Endothelial cell (in vitro differentiated cells): ENCODE data around the gene ADARB2. TPM values are rescaled to one million over a fixed set of nuclear protein-coding genes. Genes with fewer than 3 reads are reported as not detected.
A peak's percentile ranks its signal among the peaks of the same experiment; 100 is the strongest.
"Not testable (repeated sequence)": the region's sequence is repeated elsewhere in the genome, so short reads cannot be mapped to it uniquely, and the experiment has no call there.

Experiments used
- DNase-seq: peaks from one replicate; pipeline ENCODE4 v3.0.0; 2021; ENCODE audit warnings: low spot score
- H3K27ac Mint-ChIP-seq: one replicate; pipeline ENCODE4 v1.8.0; 2021; ENCODE audit warnings: mixed read lengths, inconsistent platforms; ENCODE audit not compliant: unreplicated experiment
- H3K27me3 Mint-ChIP-seq: one replicate; pipeline ENCODE4 v1.8.0; 2021; ENCODE audit warnings: mild to moderate bottlenecking, moderate library complexity, mixed read lengths, inconsistent platforms; ENCODE audit not compliant: unreplicated experiment
- H3K36me3 Mint-ChIP-seq: one replicate; pipeline ENCODE4 v1.8.0; 2021; ENCODE audit warnings: mild to moderate bottlenecking, low read depth, mixed read lengths, inconsistent platforms; ENCODE audit not compliant: unreplicated experiment
- H3K4me1 Mint-ChIP-seq: one replicate; pipeline ENCODE4 v1.8.0; 2021; ENCODE audit warnings: mild to moderate bottlenecking, mixed read lengths, inconsistent platforms; ENCODE audit not compliant: unreplicated experiment
- H3K4me3 Mint-ChIP-seq: one replicate; pipeline ENCODE4 v1.8.0; 2021; ENCODE audit warnings: mild to moderate bottlenecking, mixed read lengths, inconsistent platforms; ENCODE audit not compliant: unreplicated experiment
- H3K9me3 Mint-ChIP-seq: one replicate; pipeline ENCODE4 v1.8.0; 2021; ENCODE audit warnings: mixed read lengths, inconsistent platforms; ENCODE audit not compliant: unreplicated experiment
- CTCF ChIP-seq: fragments of 200-600 bp; sonication (generic); IDR thresholded peaks from one replicate; pipeline ENCODE4 v1.5.0; 2021; ENCODE audit warnings: antibody characterized with exemption; ENCODE audit not compliant: unreplicated experiment
- total RNA-seq: library from RNA; stranded (reverse); fragmentation: NEBNext Ultra II Directional; extraction: Animal tissue kit (Norgen Biotek cat#: 25700); gene quantifications from one replicate; pipeline ENCODE4 v1.2.1, GENCODE V29; 2021; ENCODE audit not compliant: unreplicated experiment

ADARB2 gene
- total RNA-seq, 1 donor from 2014 or later, result 54.9 TPM

- Mint-ChIP-seq H3K9me3 (no peaks in the 10 kb centered on the region), H3K27ac (no peak overlapping the region), H3K4me3 (no peak overlapping the region), H3K36me3 (no peaks in the 10 kb centered on the region), H3K4me1 (peaks cover 9% of the 10 kb centered on the region), H3K27me3 (peaks cover 4% of the 10 kb centered on the region)
- no peak for DNase-seq
- TF ChIP-seq CTCF, result no peak
Observed at GRCh38 chr10:1399431-1400100, 337.8 kb downstream of the ADARB2 start.

DNA sequence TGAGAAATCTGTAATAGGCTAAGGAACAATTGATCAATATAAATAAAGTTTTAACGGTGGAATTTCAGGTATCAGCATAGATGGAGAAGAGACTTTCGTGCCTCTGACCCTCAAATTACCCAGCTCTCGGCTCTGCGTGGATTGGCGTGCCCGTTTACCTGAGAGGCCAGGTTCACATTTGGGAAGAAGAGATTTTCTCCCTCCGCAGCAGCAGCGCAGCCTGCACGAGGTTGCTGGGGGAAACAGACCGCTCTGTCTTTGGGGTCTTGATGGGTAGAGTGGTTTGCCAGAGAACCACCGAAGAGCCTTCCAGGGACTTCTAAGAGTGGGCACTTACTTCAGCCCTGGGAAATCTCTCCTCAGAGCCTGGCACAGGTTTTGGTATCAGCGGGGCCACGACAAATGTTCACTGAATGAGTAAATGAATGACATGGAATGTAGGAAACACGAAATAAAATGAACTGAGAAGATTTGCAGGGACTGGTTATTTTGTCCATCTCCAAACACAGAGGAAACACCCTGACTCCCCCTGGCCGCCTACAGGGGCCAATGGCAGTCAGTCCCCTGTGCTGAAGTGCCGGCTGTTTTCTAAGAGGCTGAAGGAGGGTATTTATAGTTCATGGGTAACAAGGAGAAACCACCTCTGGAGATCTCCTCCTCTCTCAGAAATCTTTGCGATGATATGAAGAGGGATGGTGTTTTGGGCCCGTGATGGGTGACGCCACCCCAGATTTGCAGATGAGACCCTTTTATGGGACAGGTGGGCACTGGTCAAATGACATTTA, 338.5 kb downstream of the ADARB2 start:
- no peak for DNase-seq
- H3K36me3 Mint-ChIP-seq, result no peaks in the 10 kb centered on the region
- H3K4me1 Mint-ChIP-seq, result peaks cover 9% of the 10 kb centered on the region
- peaks cover 4% of the 10 kb centered on the region for H3K27me3 Mint-ChIP-seq
- no peak overlapping the region for H3K4me3 Mint-ChIP-seq
- H3K9me3 Mint-ChIP-seq, result no peaks in the 10 kb centered on the region
- peak overlapping the region; percentile 24 for H3K27ac Mint-ChIP-seq
- TF ChIP-seq CTCF, result no peak

DNA sequence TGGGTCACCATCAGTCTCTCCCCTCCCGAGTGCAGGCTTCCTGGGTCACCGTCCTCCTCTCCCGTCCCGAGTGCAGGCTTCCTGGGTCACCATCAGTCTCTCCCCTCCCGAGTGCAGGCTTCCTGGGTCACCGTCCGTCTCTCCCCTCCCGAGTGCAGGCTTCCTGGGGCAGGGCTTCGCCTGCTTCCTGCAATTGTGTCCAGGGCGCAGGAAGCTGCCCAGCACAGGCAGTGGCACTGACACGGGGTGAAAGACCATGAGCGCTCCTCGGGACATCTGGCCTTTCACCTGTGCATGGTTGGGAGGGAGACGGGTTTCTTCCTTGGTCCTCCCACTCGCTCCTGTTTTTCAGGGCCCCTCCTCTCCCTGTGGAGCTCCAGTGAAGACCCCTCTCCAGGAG, 339.2 kb downstream of the ADARB2 start:
- not testable (repeated sequence) for H3K4me1 Mint-ChIP-seq, H3K36me3 Mint-ChIP-seq, H3K27me3 Mint-ChIP-seq, DNase-seq, H3K4me3 Mint-ChIP-seq, H3K9me3 Mint-ChIP-seq
- peak overlapping the region; percentile 24 for H3K27ac Mint-ChIP-seq

DNA sequence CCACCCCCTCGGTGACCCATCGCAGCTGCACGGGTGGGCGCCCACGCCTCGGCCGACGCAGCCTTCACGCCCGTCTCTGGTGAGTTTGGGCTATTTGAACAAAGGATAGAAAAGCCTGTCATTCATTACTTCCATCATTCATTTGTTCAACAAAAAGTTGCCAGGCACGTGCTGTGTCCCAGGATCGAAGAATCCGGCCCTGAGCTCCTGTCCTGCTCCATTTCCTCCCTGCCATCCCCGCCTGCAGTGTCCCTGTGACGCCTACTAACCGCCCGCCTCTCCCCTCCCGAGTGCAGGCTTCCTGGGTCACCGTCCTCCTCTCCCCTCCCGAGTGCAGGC, 341.1 kb downstream of the ADARB2 start:
- no peak overlapping the region for H3K27ac Mint-ChIP-seq

More for the DNA sequence above, 341.1 kb downstream of the ADARB2 start:
- Mint-ChIP-seq H3K27me3 (peaks cover 3% of the 10 kb centered on the region), H3K36me3 (no peaks in the 10 kb centered on the region), H3K4me1 (peaks cover 9% of the 10 kb centered on the region), H3K9me3 (no peaks in the 10 kb centered on the region), H3K4me3 (no peak overlapping the region)
- no peak for TF ChIP-seq CTCF
- no peak for DNase-seq
